OCI-LY3 (cell line): Measurements from ENCODE around the gene MN1.

Source experiments
- H2AFZ ChIP-seq: fragments of 200-600, 300-600 bp; shearing (Covaris generic); 2 replicates; pipeline ENCODE4 v1.6.0; 2014; ENCODE audit warnings: antibody characterized with exemption, low read depth, low read length
- H3K27ac ChIP-seq: fragments of 200-600, 300-600 bp; sonication (generic); 2 replicates; pipeline ENCODE4 v1.5.1; 2014; ENCODE audit warnings: mild to moderate bottlenecking, low read length, moderate library complexity, mixed read lengths
- H3K27me3 ChIP-seq: fragments of 200-600, 300-600 bp; sonication (generic); 2 replicates; pipeline ENCODE4 v1.6.1; 2014; ENCODE audit warnings: low read depth, low read length, mixed read lengths
- H3K36me3 ChIP-seq: fragments of 200-600, 300-600 bp; sonication (generic); replicated peaks from 2 replicates; pipeline ENCODE3; 2014; ENCODE audit warnings: low read depth, low read length, mixed read lengths
- H3K4me1 ChIP-seq: fragments of 300-600, 200-600 bp; sonication (generic); 2 replicates; pipeline ENCODE4 v1.6.1; 2014; ENCODE audit warnings: low read length, mixed read lengths
- H3K4me2 ChIP-seq: fragments of 200-600, 300-600 bp; sonication (generic); 2 replicates; pipeline ENCODE4 v1.6.1; 2014; ENCODE audit warnings: low read length, mixed read lengths
- H3K4me3 ChIP-seq: fragments of 300-600, 200-600 bp; sonication (generic); 2 replicates; pipeline ENCODE4 v1.5.1; 2014; ENCODE audit warnings: antibody characterized with exemption, mild to moderate bottlenecking, low read length, moderate library complexity
- H3K79me2 ChIP-seq: fragments of 300-600, 200-600 bp; shearing (Covaris generic); 2 replicates; pipeline ENCODE4 v1.6.1; 2014; ENCODE audit warnings: mild to moderate bottlenecking, low read length, mixed read lengths
- H3K9ac ChIP-seq: fragments of 300-600, 200-600 bp; shearing (Covaris generic); 2 replicates; pipeline ENCODE4 v1.6.0; 2014; ENCODE audit warnings: mild to moderate bottlenecking, low read length, moderate library complexity
- H3K9me3 ChIP-seq: fragments of 200-600, 300-600 bp; shearing (Covaris generic); 2 replicates; pipeline ENCODE4 v1.6.1; 2014; ENCODE audit warnings: low read length, mixed read lengths; ENCODE audit not compliant: insufficient read depth
- H4K20me1 ChIP-seq: fragments of 200-600, 300-600 bp; sonication (generic); 2 replicates; pipeline ENCODE4 v1.6.1; 2016; ENCODE audit warnings: low read length, mixed read lengths; ENCODE audit not compliant: insufficient read depth
- EZH2phosphoT487 ChIP-seq: fragments of 200-600 bp; shearing (Covaris generic); IDR thresholded peaks from 2 replicates; pipeline ENCODE4 v1.6.1; 2018; ENCODE audit warnings: antibody characterized with exemption, mixed run types, low read depth
- TF ChIP-seq, protein P1 (sequence below): fragments of 200-600, 300-600 bp; sonication (generic); IDR thresholded peaks from 2 replicates; pipeline ENCODE4 v1.5.1; 2014; ENCODE audit warnings: antibody characterized with exemption, low read length, low read depth

MN1 gene

DNA sequence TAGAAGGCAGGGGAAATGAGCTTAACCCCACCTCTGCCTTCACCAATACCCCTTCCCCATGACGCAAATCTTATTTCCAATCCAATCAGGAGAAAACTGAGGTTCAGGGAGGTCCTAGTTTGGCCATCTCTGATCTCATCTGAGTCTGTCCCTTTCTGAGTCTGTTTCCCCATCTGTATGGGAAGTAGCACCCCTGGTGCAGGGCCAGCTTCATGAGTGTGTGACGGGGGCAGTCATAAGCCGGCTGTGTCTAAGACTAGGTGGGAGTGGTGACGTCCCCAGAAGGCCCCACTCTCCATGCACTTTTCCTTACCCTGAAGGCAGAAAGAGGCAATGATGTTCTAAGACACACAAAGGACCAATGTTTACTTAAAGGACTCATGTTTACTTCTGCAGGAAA lies 72.3 kb downstream of the MN1 start:
- Histone ChIP-seq H3K79me2 (no peaks in the 10 kb centered on the region), H2AFZ (no peak overlapping the region), H3K27me3 (peaks cover 38% of the 10 kb centered on the region), H4K20me1 (no peaks in the 10 kb centered on the region), H3K36me3 (no peaks in the 10 kb centered on the region), H3K4me3 (no peak overlapping the region), H3K4me1 (no peaks in the 10 kb centered on the region), H3K4me2 (no peak overlapping the region), H3K27ac (no peak overlapping the region), H3K9me3 (no peaks in the 10 kb centered on the region), H3K9ac (no peak overlapping the region)
- TF ChIP-seq, protein P1, sequence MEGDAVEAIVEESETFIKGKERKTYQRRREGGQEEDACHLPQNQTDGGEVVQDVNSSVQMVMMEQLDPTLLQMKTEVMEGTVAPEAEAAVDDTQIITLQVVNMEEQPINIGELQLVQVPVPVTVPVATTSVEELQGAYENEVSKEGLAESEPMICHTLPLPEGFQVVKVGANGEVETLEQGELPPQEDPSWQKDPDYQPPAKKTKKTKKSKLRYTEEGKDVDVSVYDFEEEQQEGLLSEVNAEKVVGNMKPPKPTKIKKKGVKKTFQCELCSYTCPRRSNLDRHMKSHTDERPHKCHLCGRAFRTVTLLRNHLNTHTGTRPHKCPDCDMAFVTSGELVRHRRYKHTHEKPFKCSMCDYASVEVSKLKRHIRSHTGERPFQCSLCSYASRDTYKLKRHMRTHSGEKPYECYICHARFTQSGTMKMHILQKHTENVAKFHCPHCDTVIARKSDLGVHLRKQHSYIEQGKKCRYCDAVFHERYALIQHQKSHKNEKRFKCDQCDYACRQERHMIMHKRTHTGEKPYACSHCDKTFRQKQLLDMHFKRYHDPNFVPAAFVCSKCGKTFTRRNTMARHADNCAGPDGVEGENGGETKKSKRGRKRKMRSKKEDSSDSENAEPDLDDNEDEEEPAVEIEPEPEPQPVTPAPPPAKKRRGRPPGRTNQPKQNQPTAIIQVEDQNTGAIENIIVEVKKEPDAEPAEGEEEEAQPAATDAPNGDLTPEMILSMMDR, result no peak
- no peak for TF ChIP-seq EZH2phosphoT487

DNA sequence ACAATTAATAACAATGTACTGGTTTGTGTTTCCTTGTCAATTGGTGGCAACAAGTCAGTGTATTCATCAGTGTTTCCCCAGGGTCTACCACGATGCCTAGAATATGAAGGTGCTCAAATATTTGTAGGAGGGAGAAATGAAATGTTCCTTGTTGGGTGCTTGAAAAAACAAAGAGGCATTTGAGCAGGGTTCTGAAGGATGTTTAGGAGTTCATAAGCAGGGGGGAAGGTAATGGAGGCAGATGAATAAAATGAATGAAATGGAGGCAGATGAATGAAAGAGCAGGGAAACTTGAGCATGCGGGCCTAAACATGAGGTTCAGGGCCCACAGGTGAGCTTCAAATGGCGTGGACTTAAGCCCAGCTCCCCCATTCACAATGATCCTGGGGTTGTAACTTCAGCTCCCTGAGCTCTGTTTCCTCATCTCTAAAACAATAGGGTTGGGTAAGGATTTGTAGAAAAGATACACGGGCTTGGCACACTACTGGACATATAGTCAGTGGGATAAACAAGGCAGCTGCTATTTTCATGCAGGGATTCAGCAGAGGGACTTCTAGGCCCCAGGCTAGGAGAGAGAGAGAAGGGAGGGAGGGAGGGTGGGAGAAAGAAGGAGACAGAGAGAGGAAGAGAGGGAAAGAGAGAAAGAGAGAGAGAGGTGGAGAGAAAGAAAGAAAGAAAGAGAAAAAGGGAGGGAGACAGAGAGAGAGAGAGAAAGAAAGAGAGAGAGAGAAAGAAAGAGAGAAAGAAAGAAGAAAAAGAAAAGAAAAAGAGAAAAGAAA lies 73.7 kb downstream of the MN1 start:
- Histone ChIP-seq H3K4me3 (no peak overlapping the region), H3K4me1 (no peaks in the 10 kb centered on the region), H3K9me3 (no peaks in the 10 kb centered on the region), H3K27ac (no peak overlapping the region), H3K9ac (no peak overlapping the region), H3K27me3 (peaks cover 36% of the 10 kb centered on the region), H2AFZ (no peak overlapping the region), H3K4me2 (no peak overlapping the region), H3K79me2 (no peaks in the 10 kb centered on the region), H3K36me3 (no peaks in the 10 kb centered on the region), H4K20me1 (no peaks in the 10 kb centered on the region)
- TF ChIP-seq EZH2phosphoT487, result no peak
- TF ChIP-seq, protein P1, result no peak

DNA sequence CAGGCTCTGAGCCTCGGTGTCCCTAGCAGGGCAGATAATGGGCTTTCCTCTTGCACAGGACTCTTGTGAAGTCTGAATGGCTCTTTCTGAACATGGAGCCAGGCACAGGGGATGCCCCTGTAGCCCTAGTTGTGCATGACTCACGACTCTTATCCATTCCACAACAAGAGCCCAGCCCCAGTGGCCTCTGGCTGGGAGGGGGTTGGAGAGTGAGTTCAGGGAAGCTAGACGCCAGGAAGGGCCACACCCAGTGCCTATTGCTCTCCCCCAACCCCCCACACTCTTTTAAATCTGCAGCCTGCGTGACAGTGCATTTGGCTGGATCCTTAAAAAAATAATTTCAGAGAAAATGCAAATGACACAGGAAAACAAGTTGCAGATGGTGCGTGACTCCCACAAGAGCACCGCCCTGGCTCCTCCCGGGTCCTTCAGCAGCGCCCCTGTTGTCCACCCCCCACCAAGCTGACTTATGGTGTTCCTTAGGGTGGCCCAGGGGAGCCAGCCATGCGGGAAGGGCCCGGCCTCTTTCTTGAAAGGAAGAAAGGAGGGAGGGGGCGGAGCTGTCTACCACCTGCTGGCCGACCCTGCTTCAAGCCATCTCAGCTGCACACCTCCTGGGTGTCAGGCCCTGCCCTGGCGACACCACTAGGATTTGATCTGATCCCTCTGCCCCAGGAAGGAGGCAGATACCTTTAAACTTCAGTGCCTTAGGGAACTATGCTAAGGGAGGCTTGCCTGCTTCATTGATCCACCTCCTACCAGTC lies 74.7 kb downstream of the MN1 start:
- Histone ChIP-seq H3K36me3 (no peaks in the 10 kb centered on the region), H2AFZ (no peak overlapping the region), H3K4me3 (no peak overlapping the region), H3K4me1 (no peaks in the 10 kb centered on the region), H3K79me2 (no peaks in the 10 kb centered on the region), H4K20me1 (no peaks in the 10 kb centered on the region), H3K9ac (no peak overlapping the region), H3K9me3 (no peaks in the 10 kb centered on the region), H3K27ac (no peak overlapping the region), H3K4me2 (no peak overlapping the region), H3K27me3 (peaks cover 38% of the 10 kb centered on the region)
- TF ChIP-seq EZH2phosphoT487, result no peak
- TF ChIP-seq, protein P1, result no peak

DNA sequence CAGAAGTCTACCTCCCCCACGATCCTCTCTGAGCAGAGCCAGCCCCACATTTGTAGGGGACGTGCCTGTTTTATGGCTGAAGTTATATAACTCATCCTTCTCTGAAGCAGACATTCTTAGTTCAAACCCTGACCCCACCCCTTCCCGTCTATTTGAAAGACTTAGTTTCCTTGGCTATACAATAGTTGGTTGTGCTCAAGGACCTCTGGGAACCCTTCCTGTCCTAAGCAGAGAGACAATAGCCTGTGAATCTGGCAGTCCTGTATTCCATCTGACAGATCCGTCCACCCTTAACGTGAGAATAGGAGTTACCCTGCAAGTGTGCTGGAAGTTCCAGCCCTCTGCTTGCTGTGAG lies 75.2 kb downstream of the MN1 start:
- Histone ChIP-seq H3K9ac (no peak overlapping the region), H3K4me2 (no peak overlapping the region), H3K27ac (no peak overlapping the region)

More for the DNA sequence above, 75.2 kb downstream of the MN1 start:
- no peak for TF ChIP-seq EZH2phosphoT487
- TF ChIP-seq, protein P1, result no peak
- Histone ChIP-seq H2AFZ (no peak overlapping the region), H3K4me3 (no peak overlapping the region), H3K27me3 (peaks cover 34% of the 10 kb centered on the region), H3K9me3 (no peaks in the 10 kb centered on the region), H3K79me2 (no peaks in the 10 kb centered on the region), H3K4me1 (no peaks in the 10 kb centered on the region), H3K36me3 (no peaks in the 10 kb centered on the region), H4K20me1 (no peaks in the 10 kb centered on the region)
